Measurements from ENCODE around the gene RPP30. TPM values are rescaled to one million over a fixed set of nuclear protein-coding genes. Genes with fewer than 3 reads are reported as not detected.

RPP30 gene
- total RNA-seq, 1 experiment from 2014 or later, result 56.8 TPM

DNA sequence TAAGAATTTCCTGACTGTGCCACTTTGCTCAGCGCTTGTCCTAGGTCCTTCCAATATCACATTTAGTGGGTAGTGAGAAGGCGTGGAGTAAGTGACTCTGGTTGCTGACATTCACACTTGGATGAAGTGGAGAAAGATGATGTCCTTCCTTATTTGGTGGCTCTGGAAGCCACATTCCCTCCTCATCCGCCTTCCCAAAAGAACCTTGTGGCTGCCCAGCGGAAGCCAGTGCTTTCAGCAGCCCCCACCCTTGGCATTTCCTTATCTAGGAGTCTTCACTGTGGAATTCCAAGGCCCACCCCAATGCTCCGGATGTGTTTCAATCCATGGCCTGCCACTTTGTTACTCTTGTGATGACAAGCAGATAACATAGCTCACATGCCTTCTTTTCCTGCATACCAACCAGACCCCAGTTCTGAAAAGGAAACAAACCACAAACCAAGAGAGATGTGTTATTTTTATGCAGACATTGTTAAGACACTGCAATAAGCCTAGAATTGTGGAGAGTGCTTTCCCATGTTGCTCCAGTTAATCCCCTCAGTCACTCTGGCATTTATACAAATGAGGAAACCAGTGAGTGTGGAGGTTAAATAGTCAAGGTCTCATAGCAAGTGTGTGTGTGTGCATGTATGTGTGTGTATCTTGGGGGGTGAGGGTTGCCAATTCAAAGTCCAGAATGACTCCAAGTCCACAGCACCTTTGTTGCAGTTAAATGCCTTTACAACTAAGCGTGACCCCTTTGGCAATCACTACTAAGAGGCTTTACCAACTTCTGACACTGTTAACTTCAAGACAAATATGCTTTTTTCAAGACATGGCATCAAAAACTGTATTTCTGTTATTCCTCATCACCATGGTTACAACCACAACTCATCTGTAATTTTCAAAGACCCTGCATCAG, 59.4 kb downstream of the RPP30 start:
- Histone ChIP-seq H3K4me3 (replicated peaks in 1 of 2; ENCODE audit: low read depth in 1 of 2, low read length in 2 of 2) (no peak overlapping the region), H3K9me3 (ENCODE audit: control insufficient read depth in 1 of 2, insufficient read depth in 1 of 2, low read depth in 1 of 2, low read length in 2 of 2) (no peaks in the 10 kb centered on the region), H4K20me1 (ENCODE audit: insufficient read depth) (no peaks in the 10 kb centered on the region), H3K79me2 (ENCODE audit: insufficient read depth, low read length) (no peaks in the 10 kb centered on the region), H3K36me3 (ENCODE audit: control insufficient read depth in 1 of 2, insufficient read depth in 2 of 2, low read length in 2 of 2) (no peaks in the 10 kb centered on the region), H3K4me1 (ENCODE audit: control insufficient read depth in 1 of 2, insufficient read depth in 2 of 2, low read length in 2 of 2) (peaks cover 15 to 27% of the 10 kb centered on the region in 2 experiments), H3K27ac (ENCODE audit: low read depth, low read length) (peak overlapping the region; percentile 39; the same call in 1 of the 2 replicates), H3K4me2 (ENCODE audit: low read length) (no peak overlapping the region), H3K27me3 (ENCODE audit: insufficient read depth, low read length) (no peaks in the 10 kb centered on the region), H3K9me2 (ENCODE audit: insufficient read depth) (no peaks in the 10 kb centered on the region), H3K9ac (ENCODE audit: low read length) (no peak overlapping the region), H2AFZ (ENCODE audit: low read depth, low read length, poor library complexity, severe bottlenecking) (no peak overlapping the region)
- intact Hi-C loops (cut with micrococcal nuclease), result no loop called here
- no peak for ATAC-seq
- ChIA-PET POLR2A (no interaction called here), CTCF (no interaction called here), RAD21 (ENCODE audit: low non-redundant PET in 1 of 2, low total read pairs in 2 of 2, uncharacterized antibody in 2 of 2, unreplicated experiment in 2 of 2) (no interaction called here)
- BruUV-seq (replicated peaks), result no TSS peak
- no peak for TF ChIP-seq SRF (IDR thresholded peaks at IDR 0.05; ENCODE audit: low read depth)
- DNase-seq (ENCODE audit: low read depth, low spot score), result no peak

DNA sequence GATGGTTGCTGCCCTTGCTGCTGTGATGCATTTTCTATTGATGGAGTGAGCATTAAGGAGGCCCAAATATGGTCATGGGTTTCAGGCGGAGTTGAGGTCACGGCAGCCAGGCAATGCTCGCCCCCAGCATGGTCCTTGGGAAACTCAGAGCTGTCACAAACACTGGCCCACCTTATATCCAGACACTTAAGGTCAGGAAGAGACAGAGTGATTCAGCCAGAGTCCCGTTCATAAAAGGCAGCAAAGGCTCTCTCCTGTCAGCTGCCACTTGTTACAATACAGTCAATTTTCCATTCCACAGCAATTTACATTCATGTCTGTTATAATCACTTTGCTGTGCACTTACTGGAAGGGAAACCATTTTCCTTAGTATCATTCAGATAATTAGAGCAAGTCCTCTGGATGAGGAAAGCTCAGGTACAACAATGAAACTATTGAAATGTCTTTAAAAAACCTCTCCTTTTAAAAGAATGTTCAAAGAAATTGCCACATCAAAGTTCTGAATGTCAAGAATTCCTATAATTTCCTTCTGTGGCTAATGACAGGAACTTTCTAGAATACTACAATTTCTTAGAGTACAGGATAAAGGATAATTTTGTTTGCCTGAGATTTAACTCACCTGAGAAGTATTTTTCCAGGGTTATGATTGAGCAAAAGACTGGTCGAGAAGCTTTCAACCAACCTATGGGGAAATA, 64.0 kb downstream of the RPP30 start:
- RAD21 ChIA-PET (ENCODE audit: low non-redundant PET in 1 of 2, low total read pairs in 2 of 2, uncharacterized antibody in 2 of 2, unreplicated experiment in 2 of 2), result no interaction called here
- H3K9ac ChIP-seq (ENCODE audit: low read length), result no peak overlapping the region
- TF ChIP-seq RAD21 (IDR thresholded peaks at IDR 0.05; ENCODE audit: low read depth) (no peak), ZFX (IDR thresholded peaks at IDR 0.05) (no peak), ZNF274 (IDR thresholded peaks at IDR 0.05; ENCODE audit: low read depth, low read length) (no peak), SP1 (IDR thresholded peaks at IDR 0.05; ENCODE audit: low read depth) (no peak), POLR2A (IDR thresholded peaks at IDR 0.05; ENCODE audit: borderline replicate concordance, extremely low read depth, insufficient read depth, insufficient read length) (no peak), EZH2phosphoT487 (IDR thresholded peaks at IDR 0.05; ENCODE audit: borderline replicate concordance) (no peak), FOSL1 (IDR thresholded peaks at IDR 0.05; ENCODE audit: low read depth) (no peak), JUND (IDR thresholded peaks at IDR 0.05) (no peak)
- TF ChIP-seq, protein P1, sequence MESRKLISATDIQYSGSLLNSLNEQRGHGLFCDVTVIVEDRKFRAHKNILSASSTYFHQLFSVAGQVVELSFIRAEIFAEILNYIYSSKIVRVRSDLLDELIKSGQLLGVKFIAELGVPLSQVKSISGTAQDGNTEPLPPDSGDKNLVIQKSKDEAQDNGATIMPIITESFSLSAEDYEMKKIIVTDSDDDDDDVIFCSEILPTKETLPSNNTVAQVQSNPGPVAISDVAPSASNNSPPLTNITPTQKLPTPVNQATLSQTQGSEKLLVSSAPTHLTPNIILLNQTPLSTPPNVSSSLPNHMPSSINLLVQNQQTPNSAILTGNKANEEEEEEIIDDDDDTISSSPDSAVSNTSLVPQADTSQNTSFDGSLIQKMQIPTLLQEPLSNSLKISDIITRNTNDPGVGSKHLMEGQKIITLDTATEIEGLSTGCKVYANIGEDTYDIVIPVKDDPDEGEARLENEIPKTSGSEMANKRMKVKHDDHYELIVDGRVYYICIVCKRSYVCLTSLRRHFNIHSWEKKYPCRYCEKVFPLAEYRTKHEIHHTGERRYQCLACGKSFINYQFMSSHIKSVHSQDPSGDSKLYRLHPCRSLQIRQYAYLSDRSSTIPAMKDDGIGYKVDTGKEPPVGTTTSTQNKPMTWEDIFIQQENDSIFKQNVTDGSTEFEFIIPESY (IDR thresholded peaks at IDR 0.05; ENCODE audit: extremely low read depth, insufficient replicate concordance, low read length), result no peak
- CTCF ChIA-PET, result no interaction called here
- no peaks in the 10 kb centered on the region for H3K9me3 ChIP-seq (ENCODE audit: control insufficient read depth in 1 of 2, insufficient read depth in 1 of 2, low read depth in 1 of 2, low read length in 2 of 2)
- H3K4me3 ChIP-seq (replicated peaks in 1 of 2; ENCODE audit: low read depth in 1 of 2, low read length in 2 of 2), result no peak overlapping the region
- POLR2A ChIA-PET, result no interaction called here
- no peak overlapping the region for H2AFZ ChIP-seq (ENCODE audit: low read depth, low read length, poor library complexity, severe bottlenecking)
- ATAC-seq (no peak), DNase-seq (ENCODE audit: low read depth, low spot score) (no peak)
- H3K4me1 ChIP-seq (ENCODE audit: control insufficient read depth in 1 of 2, insufficient read depth in 2 of 2, low read length in 2 of 2), result peaks cover 6 to 10% of the 10 kb centered on the region in 2 experiments; a peak in 3 of 4 replicates
- no TSS peak for BruUV-seq (replicated peaks)
- H3K4me2 ChIP-seq (ENCODE audit: low read length), result no peak overlapping the region
- no peaks in the 10 kb centered on the region for H3K36me3 ChIP-seq (ENCODE audit: control insufficient read depth in 1 of 2, insufficient read depth in 2 of 2, low read length in 2 of 2)
- H3K79me2 ChIP-seq (ENCODE audit: insufficient read depth, low read length), result no peaks in the 10 kb centered on the region
- H3K27ac ChIP-seq (ENCODE audit: low read depth, low read length), result no peak overlapping the region
- no peaks in the 10 kb centered on the region for H3K9me2 ChIP-seq (ENCODE audit: insufficient read depth)
- H3K27me3 ChIP-seq (ENCODE audit: insufficient read depth, low read length), result no peaks in the 10 kb centered on the region
- H4K20me1 ChIP-seq (ENCODE audit: insufficient read depth), result no peaks in the 10 kb centered on the region
- intact Hi-C loops (cut with micrococcal nuclease), result no loop called here

Data from HCT116 (cell line).